ENCODE data around the gene UBALD2.
"Not testable (repeated sequence)": the region's sequence is repeated elsewhere in the genome, so short reads cannot be mapped to it uniquely, and the experiment has no call there.

The UBALD2 gene

GRCh38 chr17:76243826-76244679 lies 21.1 kb upstream of the UBALD2 start:
- intact Hi-C loops (cut with DNase I): no loop called here
- peak in 2 of 10 donors; percentile 10 to 75 for DNase-seq

DNA sequence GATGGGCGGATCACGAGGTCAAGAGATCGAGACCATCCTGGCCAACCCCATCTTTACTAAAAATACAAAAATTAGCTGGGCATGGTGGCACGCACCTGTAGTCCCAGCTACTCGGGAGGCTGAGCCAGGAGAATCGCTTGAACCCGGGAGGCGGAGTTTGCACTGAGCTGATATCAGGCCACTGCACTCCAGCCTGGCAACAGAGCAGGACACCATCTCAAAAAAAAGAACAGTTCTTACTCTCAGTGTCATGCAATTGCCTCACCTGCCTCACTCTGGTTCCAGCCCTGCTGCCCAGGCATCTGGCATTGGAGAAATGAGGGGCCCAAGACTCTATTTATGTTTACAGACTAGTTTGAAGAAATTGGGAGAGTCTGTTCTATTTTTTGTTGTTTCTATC lies 20.4 kb upstream of the UBALD2 start:
- peak in 2 of 10 donors; percentile 15 to 50 for DNase-seq
- intact Hi-C loops (cut with DNase I): not testable (repeated sequence)

GRCh38 chr17:76246080-76247066 lies 18.8 kb upstream of the UBALD2 start:
- peak in 1 of 10 donors; percentile 30 for DNase-seq
- intact Hi-C loops (cut with DNase I): no loop called here

GRCh38 chr17:76247304-76247703 lies 17.8 kb upstream of the UBALD2 start:
- DNase-seq: peak in 2 of 10 donors; percentile 14 to 39
- intact Hi-C loops (cut with DNase I): no loop called here

DNA sequence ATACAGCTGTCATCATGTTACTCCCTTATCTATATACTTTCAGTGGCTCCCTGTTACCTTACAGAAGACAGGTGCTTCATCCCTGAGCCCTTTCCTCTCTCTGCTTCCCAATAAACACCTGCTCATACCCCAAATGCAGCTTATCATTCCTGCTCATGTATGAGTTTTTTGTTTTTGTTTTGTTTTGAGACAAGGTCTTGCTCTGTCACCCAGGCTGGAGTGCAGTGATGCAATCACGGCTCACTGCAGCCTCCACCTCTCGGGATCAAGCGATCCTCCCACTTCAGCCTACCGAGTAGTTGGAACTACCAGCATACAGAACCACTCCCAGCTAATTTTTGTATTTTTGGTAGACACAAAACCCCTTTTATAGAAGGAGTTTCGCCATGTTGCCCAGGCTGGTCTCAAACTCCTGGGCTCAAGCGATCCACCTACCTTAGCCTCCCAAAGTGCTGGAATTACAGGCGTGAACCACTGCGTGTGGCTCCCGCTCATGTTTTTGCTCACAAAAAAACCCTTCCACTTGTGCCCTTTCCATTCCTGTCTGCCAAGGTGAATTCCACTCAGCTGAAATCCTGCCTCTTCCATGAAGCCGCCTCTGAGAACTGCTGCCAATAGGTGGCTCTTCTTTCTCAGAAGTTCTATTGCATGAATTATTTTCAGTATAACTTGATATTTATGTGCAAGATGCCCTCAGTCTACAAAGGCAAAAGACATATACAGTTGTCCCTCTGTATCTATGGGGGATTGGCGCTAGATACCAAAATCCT lies 16.9 kb upstream of the UBALD2 start:
- peak in 1 of 10 donors; percentile 36 for DNase-seq

DNA sequence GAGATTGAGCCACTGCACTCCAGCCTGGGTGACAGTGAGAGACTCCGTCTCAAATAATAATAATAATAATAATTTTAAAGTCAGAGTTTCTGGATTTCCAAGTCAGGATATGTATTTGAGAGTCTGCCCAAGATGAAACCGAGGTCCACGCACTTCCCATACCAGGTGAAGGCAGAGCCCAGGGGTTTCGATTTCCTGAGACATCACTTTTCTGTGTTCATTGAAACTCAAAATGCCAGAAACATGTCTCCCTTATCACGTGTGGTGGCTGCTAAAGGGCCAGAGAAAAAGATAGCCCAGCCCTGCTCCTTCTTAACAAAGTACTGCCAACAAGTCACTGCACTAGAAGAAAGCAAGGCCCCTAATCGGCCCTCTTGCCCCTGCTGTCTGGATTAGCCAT lies 15.0 kb upstream of the UBALD2 start:
- intact Hi-C loops (cut with DNase I): no loop called here
- DNase-seq: peak in 1 of 10 donors; percentile 26

More for the DNA sequence above, 16.9 kb upstream of the UBALD2 start:
- intact Hi-C loops (cut with DNase I): no loop called here

GRCh38 chr17:76251478-76252039 lies 13.6 kb upstream of the UBALD2 start:
- DNase-seq: no peak
- intact Hi-C loops (cut with DNase I): no loop called here

- intact Hi-C loops (cut with DNase I): no loop called here
- DNase-seq: peak in 2 of 10 donors; percentile 50 to 82
Measured at GRCh38 chr17:76252040-76252954, 12.9 kb upstream of the UBALD2 start.

DNA sequence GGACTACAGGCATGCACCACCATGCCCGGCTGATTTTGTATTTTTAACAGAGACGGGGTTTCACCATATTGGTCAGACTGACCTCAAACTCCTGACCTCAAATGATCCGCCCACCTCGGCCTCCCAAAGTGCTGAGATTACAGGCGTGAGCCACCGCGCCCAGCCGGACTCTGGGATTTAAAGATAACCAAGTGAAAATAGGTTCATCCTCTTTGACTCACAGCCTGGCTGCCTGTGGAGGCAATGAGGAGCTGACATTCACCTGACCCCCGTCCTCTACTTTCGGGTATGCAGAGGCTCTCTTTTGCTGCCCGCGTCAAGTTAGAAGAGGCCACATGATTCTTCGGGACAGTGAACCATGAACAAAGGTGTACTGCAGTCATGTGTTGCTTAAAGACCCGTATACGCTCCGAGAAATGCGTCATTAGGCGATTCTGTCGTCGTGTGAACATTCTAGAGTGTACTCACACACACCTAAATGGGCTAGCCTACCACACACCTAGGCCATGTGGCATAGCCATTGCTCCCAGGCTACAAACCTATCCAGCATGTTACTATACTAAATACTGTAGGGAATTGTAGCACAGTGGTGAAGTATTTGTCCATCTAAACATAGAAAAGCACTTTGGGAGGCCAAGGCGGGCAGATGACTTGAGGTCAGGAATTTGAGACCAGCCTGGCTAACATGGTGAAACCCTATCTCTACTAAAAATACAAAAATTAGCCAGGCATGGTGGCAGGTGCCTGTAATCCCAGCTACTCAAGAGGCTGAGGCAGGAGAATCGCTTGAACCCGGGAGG lies 12.0 kb upstream of the UBALD2 start:
- DNase-seq: peak in 2 of 10 donors; percentile 61 to 77
- intact Hi-C loops (cut with DNase I): not testable (repeated sequence)

DNA sequence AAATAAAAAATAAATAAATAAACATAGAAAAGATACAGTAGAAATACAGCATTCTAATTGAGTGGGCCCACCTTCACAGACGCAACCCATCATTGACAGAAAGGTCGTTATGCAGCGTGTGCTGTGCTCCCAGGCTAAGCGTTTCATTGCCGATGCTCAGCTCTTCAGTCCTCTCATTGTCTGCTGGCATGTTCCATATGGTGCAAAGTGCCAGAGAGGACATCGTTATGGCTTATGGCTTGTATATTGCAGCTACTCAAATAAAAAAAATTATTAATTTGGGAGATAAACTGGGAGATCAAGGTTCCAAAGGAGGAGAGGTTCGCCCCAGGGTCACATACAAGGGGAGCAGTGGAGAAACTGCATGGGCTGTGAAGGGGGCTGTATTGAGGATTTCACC lies 11.3 kb upstream of the UBALD2 start:
- DNase-seq: no peak
- intact Hi-C loops (cut with DNase I): no loop called here

- intact Hi-C loops (cut with DNase I): no loop called here
- no peak for DNase-seq
Measured at GRCh38 chr17:76254275-76254674, 10.9 kb upstream of the UBALD2 start.

- DNase-seq: peak in 2 of 10 donors; percentile 9 to 59
- intact Hi-C loops (cut with DNase I): no loop called here
Measured at GRCh38 chr17:76255801-76256429, 9.2 kb upstream of the UBALD2 start.

DNA sequence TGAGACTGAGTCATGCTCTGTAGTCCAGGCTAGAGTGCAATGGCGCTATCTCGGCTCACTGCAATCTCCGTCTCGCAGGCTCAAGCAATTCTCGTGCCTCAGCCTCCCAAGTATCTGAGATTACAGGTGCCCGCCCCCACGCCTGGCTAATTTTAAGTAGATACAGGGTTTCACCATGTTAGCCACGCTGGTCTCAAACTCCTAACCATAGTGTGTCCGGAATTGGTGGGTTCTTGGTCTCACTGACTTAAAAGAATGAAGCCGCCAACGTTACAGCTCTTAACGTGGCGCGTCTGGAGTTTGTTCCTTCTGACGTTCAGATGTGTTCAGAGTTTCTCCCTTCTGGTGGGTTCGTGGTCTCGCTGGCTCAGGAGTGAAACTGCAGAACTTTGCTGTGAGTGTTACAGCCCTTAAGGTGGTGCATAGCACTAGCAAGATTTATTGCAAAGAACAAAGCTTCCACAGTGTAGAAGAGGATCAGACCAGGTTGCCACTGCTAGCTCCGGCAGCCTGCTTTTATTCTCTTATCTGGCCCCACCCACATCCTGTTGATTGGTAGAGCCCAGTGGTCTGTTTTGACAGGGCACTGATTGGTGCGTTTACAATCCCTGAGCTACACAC lies 8.6 kb upstream of the UBALD2 start:
- peak in 2 of 10 donors; percentile 8 to 26 for DNase-seq
- intact Hi-C loops (cut with DNase I): not testable (repeated sequence)

GRCh38 chr17:76260220-76260619 lies 4.9 kb upstream of the UBALD2 start:
- intact Hi-C loops (cut with DNase I): no loop called here
- DNase-seq: peak in 2 of 10 donors; percentile 26 to 37

GRCh38 chr17:76260669-76261068 lies 4.5 kb upstream of the UBALD2 start:
- intact Hi-C loops (cut with DNase I): no loop called here
- DNase-seq: peak in 3 of 10 donors; percentile 16 to 40 (median 29)

DNA sequence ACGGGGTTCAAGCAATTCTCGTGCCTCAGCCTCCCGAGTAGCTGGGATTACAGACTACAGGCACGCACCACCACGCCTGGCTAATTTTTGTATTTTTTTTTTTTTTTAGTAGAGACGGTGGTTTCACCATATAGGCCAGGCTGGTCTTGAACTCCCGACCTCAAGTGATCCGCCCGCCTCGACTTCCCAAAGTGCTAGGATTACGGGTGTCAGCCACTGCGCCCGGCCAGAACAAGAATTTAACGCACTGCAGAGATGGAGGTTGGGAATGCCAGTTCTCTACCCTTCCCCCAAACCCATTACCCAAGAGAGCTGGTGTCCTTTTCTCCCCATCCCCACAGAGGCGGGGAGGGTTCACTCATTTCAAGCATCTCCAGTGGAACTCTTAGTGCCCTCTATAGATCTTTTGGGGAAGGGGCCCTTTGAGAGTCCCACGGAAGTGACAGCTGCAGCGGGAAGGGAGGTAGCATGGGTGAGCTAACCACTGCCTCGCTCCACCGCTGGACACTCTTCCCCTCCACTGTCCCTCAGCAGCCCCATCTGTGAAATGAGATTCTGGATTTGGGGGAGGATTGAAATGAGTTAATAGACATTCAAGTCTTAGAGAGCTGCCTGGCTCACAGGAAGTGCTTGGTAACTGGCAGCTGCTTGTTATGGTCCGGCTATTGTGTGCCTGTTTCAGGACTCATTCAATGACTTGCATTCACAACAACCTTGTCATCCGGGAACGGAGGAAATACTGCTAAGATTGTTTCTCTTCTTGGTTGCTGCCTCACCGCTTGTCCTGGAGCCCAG lies 3.5 kb upstream of the UBALD2 start:
- DNase-seq: peak in 3 of 10 donors; percentile 46 to 62 (median 52)
- intact Hi-C loops (cut with DNase I): no loop called here
